ENCODE data around the gene ABCC10. TPM values are rescaled to one million over a fixed set of nuclear protein-coding genes. Genes with fewer than 3 reads are reported as not detected.
A peak's percentile ranks its signal among the peaks of the same experiment; 100 is the strongest.
"Not testable (repeated sequence)": the region's sequence is repeated elsewhere in the genome, so short reads cannot be mapped to it uniquely, and the experiment has no call there.

ABCC10 gene
- total RNA-seq, result 10 to 100 TPM; 24.2 to 30.1 (median 26.5) TPM

GRCh38 chr6:43427406-43428111, at the start of gene ABCC10:
TSS of gene ABCC10 (plus strand) at chr6:43427541. CDS start at chr6:43427979, 438 bp downstream.
- Mint-ChIP-seq H3K36me3 (ENCODE audit: insufficient read depth) (peaks cover 6% of the 10 kb centered on the region), H3K27me3 (ENCODE audit: low read depth) (no peaks in the 10 kb centered on the region), H3K4me3 (peak within 1 kb of the TSS; percentile 97), H3K4me1 (ENCODE audit: low read depth) (peaks cover 18% of the 10 kb centered on the region), H3K9me3 (no peaks in the 10 kb centered on the region)
- peak; percentile 94 to 95 for ATAC-seq
- peak; percentile 90 for DNase-seq

GRCh38 chr6:43377710-43378229, 49.6 kb upstream of the ABCC10 start:
- no peak overlapping the region for H3K4me3 Mint-ChIP-seq
- no peak for ATAC-seq
- peaks cover 37% of the 10 kb centered on the region for H3K4me1 Mint-ChIP-seq (ENCODE audit: low read depth)
- DNase-seq, result no peak
- H3K9me3 Mint-ChIP-seq, result no peaks in the 10 kb centered on the region
- no peaks in the 10 kb centered on the region for H3K36me3 Mint-ChIP-seq (ENCODE audit: insufficient read depth)
- H3K27me3 Mint-ChIP-seq (ENCODE audit: low read depth), result no peaks in the 10 kb centered on the region

GRCh38 chr6:43378631-43379030, 48.7 kb upstream of the ABCC10 start:
- DNase-seq (no peak), ATAC-seq (no peak)
- H3K4me3 Mint-ChIP-seq, result no peak overlapping the region
- H3K27me3 Mint-ChIP-seq (ENCODE audit: low read depth), result no peaks in the 10 kb centered on the region
- H3K9me3 Mint-ChIP-seq, result no peaks in the 10 kb centered on the region
- peaks cover 46% of the 10 kb centered on the region for H3K4me1 Mint-ChIP-seq (ENCODE audit: low read depth)
- no peaks in the 10 kb centered on the region for H3K36me3 Mint-ChIP-seq (ENCODE audit: insufficient read depth)

- ATAC-seq; H3K27me3 Mint-ChIP-seq (ENCODE audit: low read depth); DNase-seq; H3K36me3 Mint-ChIP-seq (ENCODE audit: insufficient read depth); H3K4me3 Mint-ChIP-seq; H3K9me3 Mint-ChIP-seq: not testable (repeated sequence)
- H3K4me1 Mint-ChIP-seq (ENCODE audit: low read depth), result peaks cover 68% of the 10 kb centered on the region
Observed at GRCh38 chr6:43380858-43381257, 46.5 kb upstream of the ABCC10 start.

- H3K4me3 Mint-ChIP-seq, result peak overlapping the region; percentile 33
- H3K27me3 Mint-ChIP-seq (ENCODE audit: low read depth), result no peaks in the 10 kb centered on the region
- no peaks in the 10 kb centered on the region for H3K9me3 Mint-ChIP-seq
- H3K36me3 Mint-ChIP-seq (ENCODE audit: insufficient read depth), result no peaks in the 10 kb centered on the region
- H3K4me1 Mint-ChIP-seq (ENCODE audit: low read depth), result peaks cover 65% of the 10 kb centered on the region
- DNase-seq, result no peak
- ATAC-seq, result no peak
Observed at GRCh38 chr6:43383021-43383667, 44.2 kb upstream of the ABCC10 start.

- H3K9me3 Mint-ChIP-seq, result no peaks in the 10 kb centered on the region
- H3K4me1 Mint-ChIP-seq (ENCODE audit: low read depth), result peaks cover 68% of the 10 kb centered on the region
- peaks cover 1% of the 10 kb centered on the region for H3K27me3 Mint-ChIP-seq (ENCODE audit: low read depth)
- no peak for ATAC-seq
- H3K36me3 Mint-ChIP-seq (ENCODE audit: insufficient read depth), result no peaks in the 10 kb centered on the region
- no peak for DNase-seq
- H3K4me3 Mint-ChIP-seq, result no peak overlapping the region
Observed at GRCh38 chr6:43386492-43386891, 40.8 kb upstream of the ABCC10 start.

- Mint-ChIP-seq H3K27me3 (ENCODE audit: low read depth) (peaks cover 1% of the 10 kb centered on the region), H3K36me3 (ENCODE audit: insufficient read depth) (no peaks in the 10 kb centered on the region), H3K9me3 (no peaks in the 10 kb centered on the region), H3K4me1 (ENCODE audit: low read depth) (peaks cover 56% of the 10 kb centered on the region), H3K4me3 (no peak overlapping the region)
- DNase-seq (no peak), ATAC-seq (no peak)
Observed at GRCh38 chr6:43389730-43390295, 37.5 kb upstream of the ABCC10 start.

- H3K4me3 Mint-ChIP-seq, result peak overlapping the region; percentile 74
- not testable (repeated sequence) for H3K27me3 Mint-ChIP-seq (ENCODE audit: low read depth); ATAC-seq; H3K9me3 Mint-ChIP-seq; DNase-seq; H3K36me3 Mint-ChIP-seq (ENCODE audit: insufficient read depth)
- peaks cover 45% of the 10 kb centered on the region for H3K4me1 Mint-ChIP-seq (ENCODE audit: low read depth)
Observed at GRCh38 chr6:43390753-43391439, 36.4 kb upstream of the ABCC10 start.

GRCh38 chr6:43391440-43392031, 35.8 kb upstream of the ABCC10 start:
- ATAC-seq (peak; percentile 77 to 78), DNase-seq (peak; percentile 22)
- Mint-ChIP-seq H3K27me3 (ENCODE audit: low read depth) (peaks cover 1% of the 10 kb centered on the region), H3K4me1 (ENCODE audit: low read depth) (peaks cover 40% of the 10 kb centered on the region), H3K4me3 (peak overlapping the region; percentile 74), H3K9me3 (no peaks in the 10 kb centered on the region), H3K36me3 (ENCODE audit: insufficient read depth) (no peaks in the 10 kb centered on the region)

- not testable (repeated sequence) for H3K4me3 Mint-ChIP-seq; DNase-seq; H3K36me3 Mint-ChIP-seq (ENCODE audit: insufficient read depth); H3K9me3 Mint-ChIP-seq; ATAC-seq; H3K27me3 Mint-ChIP-seq (ENCODE audit: low read depth)
- peaks cover 44% of the 10 kb centered on the region for H3K4me1 Mint-ChIP-seq (ENCODE audit: low read depth)
Observed at GRCh38 chr6:43393133-43393532, 34.2 kb upstream of the ABCC10 start.

GRCh38 chr6:43393602-43394001, 33.7 kb upstream of the ABCC10 start:
- no peaks in the 10 kb centered on the region for H3K9me3 Mint-ChIP-seq
- H3K4me1 Mint-ChIP-seq (ENCODE audit: low read depth), result peaks cover 44% of the 10 kb centered on the region
- no peaks in the 10 kb centered on the region for H3K36me3 Mint-ChIP-seq (ENCODE audit: insufficient read depth)
- H3K4me3 Mint-ChIP-seq, result no peak overlapping the region
- ATAC-seq, result no peak
- peaks cover 1% of the 10 kb centered on the region for H3K27me3 Mint-ChIP-seq (ENCODE audit: low read depth)
- DNase-seq, result no peak

GRCh38 chr6:43394982-43395381, 32.4 kb upstream of the ABCC10 start:
- Mint-ChIP-seq H3K9me3 (no peaks in the 10 kb centered on the region), H3K36me3 (ENCODE audit: insufficient read depth) (no peaks in the 10 kb centered on the region), H3K27me3 (ENCODE audit: low read depth) (peaks cover 1% of the 10 kb centered on the region), H3K4me3 (no peak overlapping the region), H3K4me1 (ENCODE audit: low read depth) (peaks cover 40% of the 10 kb centered on the region)
- DNase-seq (no peak), ATAC-seq (no peak)

GRCh38 chr6:43395776-43396175, 31.6 kb upstream of the ABCC10 start:
- ATAC-seq (no peak), DNase-seq (no peak)
- no peaks in the 10 kb centered on the region for H3K9me3 Mint-ChIP-seq
- no peak overlapping the region for H3K4me3 Mint-ChIP-seq
- peaks cover 32% of the 10 kb centered on the region for H3K4me1 Mint-ChIP-seq (ENCODE audit: low read depth)
- no peaks in the 10 kb centered on the region for H3K36me3 Mint-ChIP-seq (ENCODE audit: insufficient read depth)
- H3K27me3 Mint-ChIP-seq (ENCODE audit: low read depth), result peaks cover 1% of the 10 kb centered on the region

All from activated T-cell treated with anti-CD3 and anti-CD28 coated beads, Interleukin-2, amount 50 U/mL, for 4 hours (primary cell).